Measurements from ENCODE around the gene ATF5.

DNA sequence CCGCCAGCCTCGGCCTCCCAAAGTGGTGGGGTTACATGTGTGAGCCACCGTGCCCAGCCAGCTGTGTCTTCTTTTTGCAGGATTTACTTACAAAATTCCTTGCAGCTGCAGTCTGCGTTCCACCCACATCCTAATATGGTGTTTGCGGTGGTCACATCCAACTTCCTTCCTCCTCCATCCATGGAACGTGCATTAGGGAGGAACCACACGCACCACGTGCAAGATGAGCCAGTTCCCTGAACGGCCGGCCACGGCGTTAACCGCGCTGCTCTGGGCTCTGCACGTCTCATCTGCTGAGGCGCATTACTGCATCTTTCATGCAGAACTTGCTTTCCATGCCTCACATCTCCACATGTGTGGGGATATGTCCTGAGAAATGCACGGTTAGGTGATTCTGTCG is 45.0 kb downstream of the ATF5 start:
- TF ChIP-seq CTCF (IDR thresholded peaks at IDR 0.05) (no peak), EZH2 (IDR thresholded peaks at IDR 0.05; ENCODE audit: borderline replicate concordance, insufficient read depth, low read depth, low read length, poor library complexity, severe bottlenecking) (no peak)

All from B cell (primary cell).